K562 (cell line): ENCODE results near the gene CCDC33. TPM values are rescaled to one million over a fixed set of nuclear protein-coding genes. Genes with fewer than 3 reads are reported as not detected.
A peak's percentile ranks its signal among the peaks of the same experiment; 100 is the strongest.

Experiments
- CTCFL ChIP-seq: IDR thresholded peaks from 2 replicates; pipeline ENCODE4 v1.6.1; 2011; ENCODE audit warnings: borderline replicate concordance, low read depth, mild to moderate bottlenecking, moderate library complexity, low read length; ENCODE audit not compliant: insufficient read depth, poor library complexity, severe bottlenecking
- E2F6 ChIP-seq, 2 experiments: IDR thresholded peaks; 2 replicates each; pipeline ENCODE4 v1.6.1; 2011; ENCODE audit warnings: borderline replicate concordance in 1 of 2, control low read depth in 1 of 2, low read depth in 1 of 2, low read length in 1 of 2, mild to moderate bottlenecking in 1 of 2, mixed read lengths in 1 of 2, moderate library complexity in 1 of 2; ENCODE audit not compliant: insufficient read depth in 1 of 2, insufficient read length in 1 of 2, poor library complexity in 1 of 2, severe bottlenecking in 1 of 2; ENCODE audit errors: extremely low read depth in 1 of 2
- ZBTB9 ChIP-seq: fragments of 450-650 bp; formaldehyde crosslinking; IDR thresholded peaks from 2 replicates; pipeline ENCODE4 v1.4.0; 2020; ENCODE audit warnings: mild to moderate bottlenecking, moderate library complexity
- polyA plus RNA-seq, 8 experiments: library from polyadenylated mRNA; depleted of rRNA in 4 of 8; stranded (reverse) in 5 of 8; unstranded in 3 of 8; fragments of >200 nt; fragmentation: Nextera tagmentation in 2 of 8; fragmentation: Illumina TruSeq in 1 of 8; extraction: Ambion mirVana in 2 of 8; extraction: Trizol in 1 of 8; gene quantifications; 2 replicates each; pipeline versions ENCODE4 v1.2.1 to v1.2.3, GENCODE V29; 2011 to 2014; ENCODE audit warnings: inconsistent platforms in 1 of 8, missing spikeins in 1 of 8
- total RNA-seq, 7 experiments: library from RNA; depleted of rRNA in 6 of 7; stranded (reverse); fragments of >200 nt in 6 of 7; fragmentation: Illumina TruSeq in 2 of 7; extraction: Trizol in 2 of 7; gene quantifications; 2 replicates each; pipeline versions ENCODE4 v1.2.1 to v1.2.3, GENCODE V29; 2011 to 2021; ENCODE audit warnings: low replicate concordance in 1 of 7

CCDC33 gene
- total and polyA plus RNA-seq, 9 of the 15 experiments (the other 6 are each of a cell fraction or from before 2014, with no cell fraction given): 0.08 to 1.1 (median 0.15) TPM; not detected in 4

DNA sequence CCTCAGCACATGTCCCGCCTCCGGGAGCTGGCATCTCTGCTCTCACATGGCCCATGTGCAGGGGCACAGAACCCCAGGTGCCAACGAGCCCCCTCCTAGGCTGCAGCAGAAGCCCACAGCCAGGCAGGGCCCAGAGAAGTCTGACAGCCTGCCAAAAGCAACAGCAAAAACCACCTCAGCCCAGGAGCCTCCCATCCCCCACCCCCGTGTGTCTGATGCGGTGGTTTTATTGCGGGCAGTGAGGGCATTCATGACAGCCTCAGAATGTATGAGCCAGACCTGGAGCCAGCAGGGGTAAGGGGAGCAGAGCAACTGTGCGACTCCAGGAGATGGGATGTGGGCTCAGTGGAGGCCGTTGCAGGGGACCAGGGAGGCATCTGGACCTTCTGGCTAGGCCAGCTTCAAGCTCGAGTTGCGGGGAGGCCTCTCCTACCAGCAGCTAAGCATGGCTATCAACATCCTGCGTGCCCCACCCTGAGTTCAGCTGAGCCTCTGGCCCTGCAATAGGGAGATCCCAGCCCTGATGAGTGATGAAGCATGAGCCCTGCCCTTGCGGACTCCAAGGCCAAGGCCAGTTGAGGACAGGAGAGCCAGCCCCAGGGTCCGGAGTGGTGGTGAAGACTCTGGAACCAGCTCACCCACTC, 78.8 kb downstream of the CCDC33 start (continued):
- TF ChIP-seq E2F6 (IDR thresholded peaks at IDR 0.05; ENCODE audit: borderline replicate concordance in 1 of 2, extremely low read depth in 1 of 2, insufficient read depth in 1 of 2, insufficient read length in 1 of 2, low read depth in 1 of 2, low read length in 1 of 2, poor library complexity in 1 of 2, severe bottlenecking in 1 of 2) (peak in 1 of 2 experiments; percentile 37), CTCFL (no peak), ZBTB9 (CRISPR knock-in tag) (0 out of 2 replicates have a peak, but pooled peaks have one; percentile 13)
